CD14-positive monocyte (primary cell): ENCODE measurements around the gene PER1. TPM values are rescaled to one million over a fixed set of nuclear protein-coding genes. Genes with fewer than 3 reads are reported as not detected.
A peak's percentile ranks its signal among the peaks of the same experiment; 100 is the strongest.

Experiments used
- DNase-seq, 3 donors: peaks; one replicate each; pipeline ENCODE4 v3.0.0-alpha.2; 2011 to 2022
- H2AFZ ChIP-seq: 2 replicates; pipeline ENCODE4 v1.6.0; 2012; ENCODE audit warnings: mild to moderate bottlenecking, low read depth, low read length, inconsistent platforms; ENCODE audit not compliant: insufficient read depth, poor library complexity, severe bottlenecking
- H3K27ac ChIP-seq, 2 donors: 1 replicate in 1 of 2; 2 replicates in 1 of 2; pipeline ENCODE4 v1.5.1; 2012 to 2013; ENCODE audit warnings: low read length in 2 of 2, control low read depth in 1 of 2, inconsistent platforms in 1 of 2, low read depth in 1 of 2, mild to moderate bottlenecking in 1 of 2
- H3K27me3 ChIP-seq, 2 donors: one replicate each; pipeline versions ENCODE4 v1.6.0 to v1.6.1; 2011 to 2013; ENCODE audit warnings: low read length in 2 of 2; ENCODE audit not compliant: control insufficient read depth in 2 of 2, insufficient read depth in 2 of 2
- H3K36me3 ChIP-seq, 2 donors: replicated peaks in 1 of 2; 1 replicate in 1 of 2; 2 replicates in 1 of 2; pipeline versions ENCODE4 v1.5.1 to v1.6.1; 2012 to 2013; ENCODE audit warnings: low read length in 2 of 2, control low read depth in 1 of 2, inconsistent platforms in 1 of 2, mild to moderate bottlenecking in 1 of 2; ENCODE audit not compliant: insufficient read depth in 2 of 2, control insufficient read depth in 1 of 2
- H3K4me1 ChIP-seq, 2 donors: 1 replicate in 1 of 2; 2 replicates in 1 of 2; pipeline versions ENCODE4 v1.5.1 to v1.6.1; 2012 to 2013; ENCODE audit warnings: low read length in 2 of 2, control low read depth in 1 of 2, inconsistent platforms in 1 of 2, mild to moderate bottlenecking in 1 of 2, moderate library complexity in 1 of 2; ENCODE audit not compliant: insufficient read depth in 2 of 2, control insufficient read depth in 1 of 2
- H3K4me2 ChIP-seq: replicated peaks from 2 replicates; pipeline ENCODE3; 2012; ENCODE audit warnings: low read length, moderate library complexity, mild to moderate bottlenecking; ENCODE audit not compliant: poor library complexity, severe bottlenecking; ENCODE audit errors: extremely low read depth
- H3K4me3 ChIP-seq, 3 experiments: fragments of 200-600 bp in 1 of 3; sonication (generic) in 1 of 3; replicated peaks in 1 of 3; 1 replicate in 2 of 3; 2 replicates in 1 of 3; pipeline ENCODE4 v1.5.1; 2011 to 2013; ENCODE audit warnings: low read length in 3 of 3, mild to moderate bottlenecking in 3 of 3, control low read depth in 2 of 3, low read depth in 2 of 3, inconsistent platforms in 1 of 3, moderate library complexity in 1 of 3
- H3K79me2 ChIP-seq: 2 replicates; pipeline ENCODE4 v1.6.0; 2012; ENCODE audit warnings: mild to moderate bottlenecking, control low read depth, inconsistent platforms, low read length, moderate library complexity; ENCODE audit not compliant: insufficient read depth
- H3K9ac ChIP-seq: 2 replicates; pipeline ENCODE4 v1.6.0; 2017; ENCODE audit warnings: low read length, mild to moderate bottlenecking; ENCODE audit not compliant: insufficient read depth, poor library complexity, severe bottlenecking
- H3K9me3 ChIP-seq, 2 donors: replicated peaks in 1 of 2; 1 replicate in 1 of 2; 2 replicates in 1 of 2; pipeline versions ENCODE4 v1.5.1 to v1.6.1; 2012 to 2013; ENCODE audit warnings: low read length in 2 of 2, control low read depth in 1 of 2; ENCODE audit not compliant: control insufficient read depth in 1 of 2, insufficient read depth in 1 of 2
- H4K20me1 ChIP-seq: 2 replicates; pipeline ENCODE4 v1.6.0; 2012; ENCODE audit warnings: mild to moderate bottlenecking, low read length, control low read depth, moderate library complexity; ENCODE audit not compliant: insufficient read depth
- H3K27ac Mint-ChIP-seq, 7 donors: one replicate each; pipeline ENCODE4 v1.8.0; 2020; ENCODE audit warnings: mild to moderate bottlenecking in 7 of 7, mixed read lengths in 7 of 7, moderate library complexity in 6 of 7, inconsistent platforms in 2 of 7
- H3K27me3 Mint-ChIP-seq, 3 donors: one replicate each; pipeline ENCODE4 v1.8.0; 2021 to 2022; ENCODE audit warnings: low read depth in 3 of 3, mild to moderate bottlenecking in 3 of 3, mixed read lengths in 3 of 3, moderate library complexity in 3 of 3, inconsistent platforms in 1 of 3
- H3K36me3 Mint-ChIP-seq, 2 donors: one replicate each; pipeline ENCODE4 v1.8.0; 2020; ENCODE audit warnings: mixed read lengths in 2 of 2, inconsistent platforms in 1 of 2, mild to moderate bottlenecking in 1 of 2
- H3K4me1 Mint-ChIP-seq: one replicate; pipeline ENCODE4 v1.8.0; 2020; ENCODE audit warnings: mild to moderate bottlenecking, mixed read lengths
- H3K4me3 Mint-ChIP-seq, 2 donors: one replicate each; pipeline ENCODE4 v1.8.0; 2020; ENCODE audit warnings: mild to moderate bottlenecking in 2 of 2, mixed read lengths in 2 of 2, moderate library complexity in 1 of 2
- H3K9me3 Mint-ChIP-seq, 7 donors: one replicate each; pipeline ENCODE4 v1.8.0; 2020 to 2022; ENCODE audit warnings: mixed read lengths in 7 of 7, mild to moderate bottlenecking in 6 of 7, moderate library complexity in 6 of 7, inconsistent platforms in 2 of 7
- WGBS: methylation state at CpG from one replicate; pipeline ENCODE4 v1.1.5; 2013; ENCODE audit warnings: missing lambda C conversion rate; ENCODE audit not compliant: insufficient coverage; 5-methylcytosine and 5-hydroxymethylcytosine counted together
- intact Hi-C, 2 donors: fragments of 100-400 bp; cut with micrococcal nuclease; formaldehyde crosslinking; loops; one replicate each; pipeline versions ENCODE4 v1.15.0 to v1.15.1; 2023
- polyA plus RNA-seq, 3 donors: library from polyadenylated mRNA; depleted of rRNA in 1 of 3; unstranded in 2 of 3; stranded (reverse) in 1 of 3; fragments of 300-500 nt in 2 of 3; fragments of >200 nt in 1 of 3; fragmentation: Illumina TruSeq in 2 of 3; gene quantifications; 1 replicate in 2 of 3; 2 replicates in 1 of 3; pipeline ENCODE4 v1.2.3, GENCODE V29; 2012 to 2021
- TF ChIP-seq, protein P1 (sequence below): fragments of 200-600 bp; IDR thresholded peaks from one replicate; pipeline ENCODE4 v1.8.0; 2022; ENCODE audit warnings: antibody characterized with exemption, mild to moderate bottlenecking

PER1 gene
- polyA plus RNA-seq, 3 donors, result 5.6 to 457 (median 9.6) TPM

DNA sequence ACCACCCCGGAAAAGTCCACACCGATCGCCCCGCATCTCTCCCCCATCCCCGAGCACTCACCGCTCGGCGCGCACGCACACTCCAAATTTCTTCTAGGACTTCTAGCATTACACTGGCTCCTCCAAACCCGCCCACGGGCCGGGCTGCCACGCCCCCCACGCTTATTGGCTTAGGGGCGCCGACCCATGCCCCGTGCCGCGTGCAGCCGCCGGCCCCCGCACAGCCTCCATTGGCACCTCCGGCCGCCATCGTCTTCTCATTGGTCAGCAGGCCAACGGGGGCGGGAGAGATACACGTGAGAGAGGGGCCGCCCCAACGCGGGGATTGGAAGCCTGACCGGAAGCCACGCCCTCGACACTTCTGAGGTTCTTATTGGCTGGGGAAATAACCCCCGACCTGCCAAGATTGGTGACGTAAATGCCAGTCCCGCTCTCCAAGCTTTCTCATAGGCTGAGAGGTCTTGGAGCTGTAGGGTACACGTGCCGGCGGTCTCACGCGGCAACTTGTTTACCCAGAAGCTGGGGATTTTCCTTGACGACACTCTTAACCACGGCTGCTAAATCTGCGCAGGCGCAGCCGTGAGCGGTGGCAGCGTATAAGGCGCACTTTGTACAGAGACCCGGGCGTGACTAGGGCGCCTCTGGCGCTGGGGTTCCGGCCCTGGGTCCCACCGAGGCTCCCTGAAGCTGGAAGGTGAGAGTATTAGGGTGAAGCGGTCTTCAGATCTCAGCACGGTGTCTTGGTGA, 4.2 kb upstream of the PER1 start:
- no peaks in the 10 kb centered on the region for H3K27me3 ChIP-seq
- no peaks in the 10 kb centered on the region for H3K9me3 ChIP-seq
- Mint-ChIP-seq H3K4me3 (no peak overlapping the region), H3K36me3 (peaks cover 34 to 40% of the 10 kb centered on the region in 2 donors), H3K4me1 (peaks cover 50% of the 10 kb centered on the region), H3K9me3 (peaks cover 0 to 4% (median 0%) of the 10 kb centered on the region in 7 donors), H3K27me3 (peaks cover 0 to 5% (median 0%) of the 10 kb centered on the region in 3 donors), H3K27ac (no peak overlapping the region)
- H3K79me2 ChIP-seq, result peaks cover 26% of the 10 kb centered on the region
- H3K27ac ChIP-seq, result peak overlapping the region; percentile 89 to 99
- peaks cover 36% of the 10 kb centered on the region for H4K20me1 ChIP-seq
- intact Hi-C loops, result loop anchor here (5.0 to 10.0 kb wide), 3 partner anchors 34 to 322 kb away; partner anchors contain the start of genes HES7 (in 1 of the 2) and KDM6B (in 1 of the 2)
- H3K4me3 ChIP-seq, result peak overlapping the region; percentile 65 to 100 (median 88)
- peak overlapping the region; percentile 89 for H3K9ac ChIP-seq
- TF ChIP-seq, protein P1, sequence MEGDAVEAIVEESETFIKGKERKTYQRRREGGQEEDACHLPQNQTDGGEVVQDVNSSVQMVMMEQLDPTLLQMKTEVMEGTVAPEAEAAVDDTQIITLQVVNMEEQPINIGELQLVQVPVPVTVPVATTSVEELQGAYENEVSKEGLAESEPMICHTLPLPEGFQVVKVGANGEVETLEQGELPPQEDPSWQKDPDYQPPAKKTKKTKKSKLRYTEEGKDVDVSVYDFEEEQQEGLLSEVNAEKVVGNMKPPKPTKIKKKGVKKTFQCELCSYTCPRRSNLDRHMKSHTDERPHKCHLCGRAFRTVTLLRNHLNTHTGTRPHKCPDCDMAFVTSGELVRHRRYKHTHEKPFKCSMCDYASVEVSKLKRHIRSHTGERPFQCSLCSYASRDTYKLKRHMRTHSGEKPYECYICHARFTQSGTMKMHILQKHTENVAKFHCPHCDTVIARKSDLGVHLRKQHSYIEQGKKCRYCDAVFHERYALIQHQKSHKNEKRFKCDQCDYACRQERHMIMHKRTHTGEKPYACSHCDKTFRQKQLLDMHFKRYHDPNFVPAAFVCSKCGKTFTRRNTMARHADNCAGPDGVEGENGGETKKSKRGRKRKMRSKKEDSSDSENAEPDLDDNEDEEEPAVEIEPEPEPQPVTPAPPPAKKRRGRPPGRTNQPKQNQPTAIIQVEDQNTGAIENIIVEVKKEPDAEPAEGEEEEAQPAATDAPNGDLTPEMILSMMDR, result no peak
- H3K4me2 ChIP-seq, result peak overlapping the region; percentile 97
- peak; percentile 100 for DNase-seq
- H3K36me3 ChIP-seq, result peaks cover 18 to 21% of the 10 kb centered on the region in 2 donors
- H2AFZ ChIP-seq, result peak overlapping the region; percentile 21
- under 1% methylated on average over 57 of the region's 59 CpGs for WGBS
- peaks cover 63 to 93% of the 10 kb centered on the region in 2 donors for H3K4me1 ChIP-seq

DNA sequence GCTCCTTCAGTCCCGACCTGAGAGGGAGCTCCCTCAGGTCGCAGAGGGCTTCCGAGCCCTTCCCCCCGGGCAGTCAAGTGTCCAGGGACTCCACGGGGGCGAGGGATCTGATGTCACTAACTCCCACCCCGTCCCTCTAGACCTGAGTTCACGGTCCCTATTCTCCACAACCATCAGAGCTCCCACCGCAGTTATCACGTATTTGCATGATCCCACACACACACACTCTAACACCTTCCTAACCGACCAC, 3.7 kb upstream of the PER1 start:
- Histone ChIP-seq H3K9ac (peak overlapping the region; percentile 89), H3K79me2 (peaks cover 26% of the 10 kb centered on the region), H3K4me3 (peak overlapping the region; percentile 65 to 100 (median 88)), H3K9me3 (no peaks in the 10 kb centered on the region), H3K4me2 (peak overlapping the region; percentile 97), H3K27me3 (no peaks in the 10 kb centered on the region), H4K20me1 (peaks cover 41% of the 10 kb centered on the region), H3K4me1 (peaks cover 59 to 93% of the 10 kb centered on the region in 2 donors), H3K27ac (peak overlapping the region; percentile 89 to 99), H3K36me3 (peaks cover 13 to 16% of the 10 kb centered on the region in 2 donors), H2AFZ (no peak overlapping the region)
- no peak overlapping the region for H3K4me3 Mint-ChIP-seq
- peaks cover 0 to 4% (median 0%) of the 10 kb centered on the region in 7 donors for H3K9me3 Mint-ChIP-seq
- TF ChIP-seq, protein P1, result no peak
- H3K36me3 Mint-ChIP-seq, result peaks cover 29 to 35% of the 10 kb centered on the region in 2 donors
- H3K27ac Mint-ChIP-seq, result no peak overlapping the region
- peaks cover 0 to 5% (median 0%) of the 10 kb centered on the region in 3 donors for H3K27me3 Mint-ChIP-seq
- DNase-seq, result no peak
- peaks cover 48% of the 10 kb centered on the region for H3K4me1 Mint-ChIP-seq
- 0% methylated on average over 11 of the region's 11 CpGs for WGBS
- intact Hi-C loops, result loop anchor here (5.0 to 10.0 kb wide), 3 partner anchors 34 to 321 kb away; partner anchors contain the start of genes HES7 (in 1 of the 2) and KDM6B (in 1 of the 2)
